GM12878 (cell line): ENCODE data around the gene PPWD1. TPM values are rescaled to one million over a fixed set of nuclear protein-coding genes. Genes with fewer than 3 reads are reported as not detected.

ENCODE experiments used
- ATAC-seq: fragments of 200-7000 bp; cut with Tn5 transposase; 3 replicates; pipeline ENCODE4 v1.9.1; 2020; ENCODE audit warnings: mild to moderate bottlenecking, moderate library complexity
- BruUV-seq: library from RNA; stranded (reverse); fragments of 400-500 nt; replicated peaks from 2 replicates; lab custom pipeline; 2021; lab: Mats Ljungman, UMichigan
- CTCF ChIA-PET: fragments of 300-600 bp; sonication (Branson Sonifier 250); formaldehyde crosslinking; extraction: SDS; loops from one replicate; lab custom pipeline; 2021; ENCODE audit warnings: inconsistent platforms; lab: Yijun Ruan, JAX
- POLR2A ChIA-PET: fragments of 350-600 bp; formaldehyde crosslinking; extraction: SDS; loops from one replicate; lab custom pipeline; 2021; ENCODE audit warnings: inconsistent platforms; lab: Charles Lee
- RAD21 ChIA-PET: fragments of 300-600 bp; sonication (Branson Sonifier 250); formaldehyde crosslinking; loops from one replicate; lab custom pipeline; 2023; ENCODE audit warnings: antibody characterized with exemption; ENCODE audit not compliant: unreplicated experiment; lab: Charles Lee
- SMC1A ChIA-PET: fragments of 300-600 bp; sonication (Branson Sonifier 250); formaldehyde crosslinking; loops from one replicate; lab custom pipeline; 2023; ENCODE audit not compliant: unreplicated experiment, uncharacterized antibody; lab: Charles Lee
- DNase-seq: peaks from one replicate; pipeline ENCODE4 v3.0.0-alpha.2; 2011; ENCODE audit warnings: low read depth, low spot score
- FAIRE-seq: peaks from 3 replicates; lab custom pipeline; 2011; peaks lifted over from hg19 to GRCh38; lab: Jason Lieb, UNC
- H2AFZ ChIP-seq: 2 replicates; pipeline ENCODE4 v1.6.0; 2011; ENCODE audit warnings: low read depth, low read length, control low read depth; ENCODE audit not compliant: control insufficient read depth
- H3K27ac ChIP-seq: 2 replicates; pipeline ENCODE4 v1.5.1; 2011; ENCODE audit warnings: control low read depth; ENCODE audit not compliant: control insufficient read depth, insufficient read depth
- H3K27me3 ChIP-seq, 2 experiments: replicated peaks in 1 of 2; 2 replicates each; pipeline versions ENCODE4 v1.6.0 to v1.6.1; 2011; ENCODE audit warnings: low read length in 1 of 2; ENCODE audit not compliant: control insufficient read depth in 2 of 2, insufficient read depth in 2 of 2
- H3K36me3 ChIP-seq, 2 experiments: 2 replicates each; pipeline ENCODE4 v1.5.1; 2011; ENCODE audit warnings: low read length in 1 of 2; ENCODE audit not compliant: control insufficient read depth in 2 of 2, insufficient read depth in 2 of 2
- H3K4me1 ChIP-seq: 2 replicates; pipeline ENCODE4 v1.6.1; 2011; ENCODE audit warnings: mild to moderate bottlenecking, low read length, moderate library complexity, mixed read lengths; ENCODE audit not compliant: control insufficient read depth, insufficient read depth
- H3K4me2 ChIP-seq: 2 replicates; pipeline ENCODE4 v1.6.0; 2011; ENCODE audit warnings: control low read depth; ENCODE audit not compliant: control insufficient read depth, insufficient read depth
- H3K4me3 ChIP-seq: fragments of 200-600 bp; sonication (generic); 2 replicates; pipeline ENCODE4 v1.5.1; 2016
- H3K79me2 ChIP-seq: 2 replicates; pipeline ENCODE4 v1.6.0; 2011; ENCODE audit warnings: low read length; ENCODE audit not compliant: control insufficient read depth, insufficient read depth
- H3K9ac ChIP-seq: 2 replicates; pipeline ENCODE4 v1.8.0; 2011; ENCODE audit warnings: low read length, control low read depth, mixed read lengths; ENCODE audit not compliant: control insufficient read depth, insufficient read depth
- H3K9me3 ChIP-seq: replicated peaks from 3 replicates; pipeline ENCODE4 v1.5.1; 2011; ENCODE audit warnings: mild to moderate bottlenecking, low read length; ENCODE audit not compliant: control insufficient read depth, insufficient read depth
- H4K20me1 ChIP-seq: 2 replicates; pipeline ENCODE4 v1.6.0; 2011; ENCODE audit not compliant: control insufficient read depth, insufficient read depth
- ASH2L ChIP-seq: fragments of 300-600, 200-600 bp; sonication (generic); IDR thresholded peaks from 2 replicates; pipeline ENCODE4 v1.6.1; 2017; ENCODE audit warnings: low read depth, mild to moderate bottlenecking, borderline replicate concordance
- BRCA1 ChIP-seq: IDR thresholded peaks from 2 replicates; pipeline ENCODE4 v1.6.1; 2011; ENCODE audit warnings: low read depth, low read length, improper control_type of control experiment
- CBX5 ChIP-seq: sonication (generic); IDR thresholded peaks from 2 replicates; pipeline ENCODE4 v1.6.1; 2016; ENCODE audit warnings: low read depth, moderate library complexity, mild to moderate bottlenecking, inconsistent platforms
- HCFC1 ChIP-seq: fragments of 150-350 bp; IDR thresholded peaks from 2 replicates; pipeline ENCODE4 v1.6.1; 2014; ENCODE audit warnings: low read length
- KLF5 ChIP-seq: fragments of 450-650 bp; IDR thresholded peaks from 2 replicates; pipeline ENCODE4 v1.6.1; 2014; ENCODE audit warnings: mild to moderate bottlenecking; ENCODE audit not compliant: partially characterized antibody
- PAX5 ChIP-seq: IDR thresholded peaks from 2 replicates; pipeline ENCODE4 v1.6.1; 2011; ENCODE audit warnings: low read depth, low read length, borderline replicate concordance
- RUNX3 ChIP-seq: IDR thresholded peaks from 2 replicates; pipeline ENCODE4 v1.6.1; 2012; ENCODE audit warnings: low read length, inconsistent platforms
- SPI1 ChIP-seq: IDR thresholded peaks from 2 replicates; pipeline ENCODE4 v1.6.1; 2011; ENCODE audit warnings: low read depth, mild to moderate bottlenecking, low read length, moderate library complexity, borderline replicate concordance; ENCODE audit not compliant: insufficient read depth
- TCF3 ChIP-seq: IDR thresholded peaks from 2 replicates; pipeline ENCODE4 v1.6.1; 2012; ENCODE audit warnings: low read depth, mild to moderate bottlenecking, low read length, borderline replicate concordance; ENCODE audit not compliant: insufficient read depth
- YBX1 ChIP-seq: fragments of 450-650 bp; IDR thresholded peaks from 2 replicates; pipeline ENCODE4 v1.6.1; 2016; ENCODE audit warnings: antibody characterized with exemption
- WGBS: methylation state at CpG from one replicate; pipeline ENCODE4 v1.1.6; 2016; ENCODE audit warnings: low lambda C conversion rate; ENCODE audit not compliant: insufficient replicate concordance, insufficient coverage; ENCODE audit errors: missing lambda C conversion rate; 5-methylcytosine and 5-hydroxymethylcytosine counted together
- in situ Hi-C: fragments of 300-500 bp; cut with MboI; formaldehyde crosslinking; loops from 9 replicates; pipeline ENCODE4 v1.14.3; 2018; ENCODE audit warnings: mixed read lengths
- intact Hi-C: fragments of 100-400 bp; cut with micrococcal nuclease; formaldehyde crosslinking; loops from one replicate; pipeline ENCODE4 v1.14.2; 2022; ENCODE audit not compliant: unreplicated experiment
- polyA plus RNA-seq, 11 experiments: library from polyadenylated mRNA; depleted of rRNA in 4 of 11; unstranded in 6 of 11; stranded (reverse) in 5 of 11; fragments of >200 nt; fragmentation: Nextera tagmentation in 4 of 11; fragmentation: Illumina TruSeq in 1 of 11; extraction: Ambion mirVana in 4 of 11; extraction: Trizol in 1 of 11; gene quantifications; 1 replicate in 1 of 11; 2 replicates in 10 of 11; pipeline versions ENCODE4 v1.2.1 to v1.2.3, GENCODE V29; 2011 to 2016; ENCODE audit warnings: inconsistent platforms in 2 of 11, missing spikeins in 2 of 11, low read depth in 1 of 11
- total RNA-seq, 4 experiments: library from RNA; depleted of rRNA in 3 of 4; stranded (reverse); fragments of >200 nt in 3 of 4; fragmentation: Illumina TruSeq in 1 of 4; extraction: Trizol in 1 of 4; gene quantifications; 2 replicates each; pipeline versions ENCODE4 v1.2.1 to v1.2.3, GENCODE V29; 2013 to 2021
- TF ChIP-seq, protein P1 (sequence below): fragments of 450-650 bp; IDR thresholded peaks from 2 replicates; pipeline ENCODE4 v1.6.1; 2017; ENCODE audit warnings: low read depth, mild to moderate bottlenecking, moderate library complexity
- TF ChIP-seq, protein P2 (sequence below): fragments of 450-650 bp; IDR thresholded peaks from 2 replicates; pipeline ENCODE4 v1.6.1; 2018; ENCODE audit warnings: borderline replicate concordance, mild to moderate bottlenecking; ENCODE audit not compliant: partially characterized antibody

Gene PPWD1
- total and polyA plus RNA-seq, 10 of the 15 experiments (the other 5 are each of a cell fraction or from before 2014, with no cell fraction given) = 18.0 to 53.9 (median 43.2) TPM

DNA sequence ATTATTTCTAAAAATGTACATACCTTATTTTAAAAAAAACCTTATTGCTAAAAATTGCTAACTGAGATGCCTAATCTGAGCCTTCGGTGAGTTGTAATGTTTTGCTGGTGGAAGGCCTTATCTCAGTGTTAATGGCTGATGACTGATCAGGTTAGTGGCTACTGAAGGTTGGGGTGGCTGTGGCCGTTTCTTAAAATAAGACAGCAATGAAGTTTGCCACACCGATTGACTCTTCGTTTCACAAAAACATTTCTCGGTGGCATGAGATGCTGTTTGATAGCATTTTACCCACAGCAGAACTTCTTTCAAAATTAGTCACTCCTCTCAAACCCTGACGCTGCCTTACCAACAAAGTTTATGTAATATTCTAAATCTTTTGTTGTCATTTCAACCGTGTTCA lies 14.8 kb upstream of the PPWD1 start:
- Histone ChIP-seq H4K20me1 (no peaks in the 10 kb centered on the region), H3K27me3 (no peaks in the 10 kb centered on the region), H3K4me1 (no peaks in the 10 kb centered on the region), H3K9me3 (no peaks in the 10 kb centered on the region), H3K4me3 (no peak overlapping the region), H3K9ac (no peak overlapping the region), H2AFZ (no peak overlapping the region), H3K27ac (no peak overlapping the region), H3K36me3 (peaks cover 0 to 13% of the 10 kb centered on the region in 2 experiments; a peak in 1 of 4 replicates), H3K4me2 (no peak overlapping the region), H3K79me2 (no peaks in the 10 kb centered on the region)
- POLR2A ChIA-PET = no interaction called here
- DNase-seq (no peak), ATAC-seq (no peak), FAIRE-seq (no peak)
- intact Hi-C loops (no loop called here), in situ Hi-C loops (no loop called here)
- no TSS peak for BruUV-seq
- 44% methylated on average over 7 of the region's 7 CpGs for WGBS
- CTCF ChIA-PET = no interaction called here
- TF ChIP-seq TCF3 = no peak
- TF ChIP-seq, protein P1, sequence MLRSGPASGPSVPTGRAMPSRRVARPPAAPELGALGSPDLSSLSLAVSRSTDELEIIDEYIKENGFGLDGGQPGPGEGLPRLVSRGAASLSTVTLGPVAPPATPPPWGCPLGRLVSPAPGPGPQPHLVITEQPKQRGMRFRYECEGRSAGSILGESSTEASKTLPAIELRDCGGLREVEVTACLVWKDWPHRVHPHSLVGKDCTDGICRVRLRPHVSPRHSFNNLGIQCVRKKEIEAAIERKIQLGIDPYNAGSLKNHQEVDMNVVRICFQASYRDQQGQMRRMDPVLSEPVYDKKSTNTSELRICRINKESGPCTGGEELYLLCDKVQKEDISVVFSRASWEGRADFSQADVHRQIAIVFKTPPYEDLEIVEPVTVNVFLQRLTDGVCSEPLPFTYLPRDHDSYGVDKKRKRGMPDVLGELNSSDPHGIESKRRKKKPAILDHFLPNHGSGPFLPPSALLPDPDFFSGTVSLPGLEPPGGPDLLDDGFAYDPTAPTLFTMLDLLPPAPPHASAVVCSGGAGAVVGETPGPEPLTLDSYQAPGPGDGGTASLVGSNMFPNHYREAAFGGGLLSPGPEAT = no peak
- no peak for TF ChIP-seq HCFC1
- no peak for TF ChIP-seq RUNX3
- no peak for TF ChIP-seq SPI1
- no peak for TF ChIP-seq CBX5
- TF ChIP-seq KLF5 = no peak
- no peak for TF ChIP-seq YBX1
- no peak for TF ChIP-seq PAX5
- no peak for TF ChIP-seq BRCA1
- TF ChIP-seq ASH2L = no peak
- TF ChIP-seq, protein P2, sequence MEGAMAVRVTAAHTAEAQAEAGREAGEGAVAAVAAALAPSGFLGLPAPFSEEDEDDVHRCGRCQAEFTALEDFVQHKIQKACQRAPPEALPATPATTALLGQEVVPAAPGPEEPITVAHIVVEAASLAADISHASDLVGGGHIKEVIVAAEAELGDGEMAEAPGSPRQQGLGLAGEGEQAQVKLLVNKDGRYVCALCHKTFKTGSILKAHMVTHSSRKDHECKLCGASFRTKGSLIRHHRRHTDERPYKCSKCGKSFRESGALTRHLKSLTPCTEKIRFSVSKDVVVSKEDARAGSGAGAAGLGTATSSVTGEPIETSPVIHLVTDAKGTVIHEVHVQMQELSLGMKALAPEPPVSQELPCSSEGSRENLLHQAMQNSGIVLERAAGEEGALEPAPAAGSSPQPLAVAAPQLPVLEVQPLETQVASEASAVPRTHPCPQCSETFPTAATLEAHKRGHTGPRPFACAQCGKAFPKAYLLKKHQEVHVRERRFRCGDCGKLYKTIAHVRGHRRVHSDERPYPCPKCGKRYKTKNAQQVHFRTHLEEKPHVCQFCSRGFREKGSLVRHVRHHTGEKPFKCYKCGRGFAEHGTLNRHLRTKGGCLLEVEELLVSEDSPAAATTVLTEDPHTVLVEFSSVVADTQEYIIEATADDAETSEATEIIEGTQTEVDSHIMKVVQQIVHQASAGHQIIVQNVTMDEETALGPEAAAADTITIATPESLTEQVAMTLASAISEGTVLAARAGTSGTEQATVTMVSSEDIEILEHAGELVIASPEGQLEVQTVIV = no peak
- RAD21 ChIA-PET = no interaction called here
- SMC1A ChIA-PET = no interaction called here
